Neural cell (in vitro differentiated cells): ENCODE results near the gene UGT2B7.

ENCODE experiments used
- CTCF ChIP-seq: fragments of 450-650 bp; IDR thresholded peaks from 2 replicates; pipeline ENCODE4 v1.5.1; 2014; ENCODE audit warnings: antibody characterized with exemption, mild to moderate bottlenecking, moderate library complexity; ENCODE audit not compliant: poor library complexity, severe bottlenecking
- EP300 ChIP-seq: fragments of 450-650 bp; conservative IDR thresholded peaks from 2 replicates; pipeline ENCODE4 v1.6.1; 2014; ENCODE audit warnings: antibody characterized with exemption, mild to moderate bottlenecking, moderate library complexity; ENCODE audit not compliant: poor library complexity, severe bottlenecking
- EZH2 ChIP-seq: fragments of 200-600, 300-800 bp; shearing (Covaris generic), sonication (generic); IDR thresholded peaks from 2 replicates; pipeline ENCODE4 v1.6.1; 2014; ENCODE audit warnings: antibody characterized with exemption, low read length, borderline replicate concordance, mild to moderate bottlenecking; ENCODE audit not compliant: insufficient read depth, poor library complexity, severe bottlenecking
- MXI1 ChIP-seq: fragments of 450-650 bp; conservative IDR thresholded peaks from 2 replicates; pipeline ENCODE4 v1.6.1; 2014; ENCODE audit warnings: antibody characterized with exemption, mild to moderate bottlenecking; ENCODE audit not compliant: poor library complexity, severe bottlenecking
- POLR2AphosphoS5 ChIP-seq: IDR thresholded peaks from 2 replicates; pipeline ENCODE4 v1.6.1; 2012
- RAD21 ChIP-seq: fragments of 450-650 bp; conservative IDR thresholded peaks from 2 replicates; pipeline ENCODE4 v1.6.1; 2014; ENCODE audit warnings: antibody characterized with exemption, mild to moderate bottlenecking, moderate library complexity
- REST ChIP-seq: IDR thresholded peaks from 2 replicates; pipeline ENCODE4 v1.6.1; 2012; ENCODE audit warnings: borderline replicate concordance
- TAF1 ChIP-seq: IDR thresholded peaks from 2 replicates; pipeline ENCODE4 v1.6.1; 2012; ENCODE audit warnings: low read depth

DNA sequence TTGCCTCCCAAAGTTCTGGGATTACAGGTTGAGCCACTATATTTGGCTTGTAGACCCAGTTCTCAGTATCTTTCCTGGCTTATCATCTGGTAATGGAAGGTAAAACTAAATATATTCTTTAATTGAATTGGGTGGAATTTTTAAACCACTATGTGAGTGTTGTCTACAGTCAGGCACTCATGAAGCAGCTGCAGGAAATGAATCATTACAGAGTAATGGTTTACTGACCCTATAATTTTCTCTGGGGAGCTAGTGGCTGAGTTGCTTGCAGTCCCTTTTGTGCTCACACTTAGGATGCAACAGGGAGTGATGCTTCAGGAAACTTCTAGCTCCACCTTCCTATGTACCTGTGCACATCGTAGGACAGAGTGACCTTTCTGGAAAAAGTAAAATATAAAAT lies 4.1 kb upstream of the UGT2B7 start:
- no peak for TF ChIP-seq CTCF
- TF ChIP-seq POLR2AphosphoS5 = no peak
- no peak for TF ChIP-seq EP300
- TF ChIP-seq RAD21 = no peak
- no peak for TF ChIP-seq REST
- TF ChIP-seq MXI1 = no peak
- no peak for TF ChIP-seq EZH2
- TF ChIP-seq TAF1 = no peak
